Endodermal cell (in vitro differentiated cells): ENCODE results near the gene MTR. TPM values are rescaled to one million over a fixed set of nuclear protein-coding genes. Genes with fewer than 3 reads are reported as not detected.

ENCODE experiments used
- DNase-seq: peaks from one replicate; pipeline ENCODE4 v3.0.0-alpha.2; 2017
- H3K27ac ChIP-seq: 2 replicates; pipeline ENCODE4 v1.5.1; 2013; ENCODE audit warnings: mild to moderate bottlenecking, low read depth, low read length, moderate library complexity
- H3K27me3 ChIP-seq: 2 replicates; pipeline ENCODE4 v1.6.1; 2013; ENCODE audit warnings: mild to moderate bottlenecking, low read length, moderate library complexity; ENCODE audit not compliant: insufficient read depth, control insufficient read depth, poor library complexity, severe bottlenecking
- H3K36me3 ChIP-seq: 2 replicates; pipeline ENCODE4 v1.7.0; 2013; ENCODE audit warnings: mild to moderate bottlenecking, low read length, moderate library complexity; ENCODE audit not compliant: control insufficient read depth, insufficient read depth
- H3K4me1 ChIP-seq: one replicate; pipeline ENCODE4 v1.7.0; 2013; ENCODE audit warnings: low read length; ENCODE audit not compliant: control insufficient read depth, insufficient read depth
- H3K4me3 ChIP-seq: 2 replicates; pipeline ENCODE4 v1.5.1; 2013; ENCODE audit warnings: mild to moderate bottlenecking, low read length, moderate library complexity
- H3K9ac ChIP-seq: 2 replicates; pipeline ENCODE4 v1.6.1; 2013; ENCODE audit warnings: mild to moderate bottlenecking, low read length, moderate library complexity; ENCODE audit not compliant: poor library complexity, severe bottlenecking; ENCODE audit errors: extremely low read depth
- H3K9me3 ChIP-seq: 2 replicates; pipeline ENCODE4 v1.6.1; 2013; ENCODE audit warnings: mild to moderate bottlenecking, low read length, moderate library complexity; ENCODE audit not compliant: control insufficient read depth
- H3K27ac Mint-ChIP-seq: 2 replicates; pipeline ENCODE4 v1.8.0; 2020; ENCODE audit warnings: mixed read lengths
- H3K27me3 Mint-ChIP-seq: 2 replicates; pipeline ENCODE4 v1.8.0; 2021; ENCODE audit warnings: mild to moderate bottlenecking, mixed read lengths; ENCODE audit not compliant: insufficient read depth
- H3K36me3 Mint-ChIP-seq: 2 replicates; pipeline ENCODE4 v1.8.0; 2020; ENCODE audit warnings: low read depth, mixed read lengths
- H3K4me1 Mint-ChIP-seq: 2 replicates; pipeline ENCODE4 v1.8.0; 2020; ENCODE audit warnings: mixed read lengths
- H3K4me3 Mint-ChIP-seq: 2 replicates; pipeline ENCODE4 v1.8.0; 2020; ENCODE audit warnings: mild to moderate bottlenecking, moderate library complexity, mixed read lengths
- H3K9me3 Mint-ChIP-seq: 2 replicates; pipeline ENCODE4 v1.8.0; 2020; ENCODE audit warnings: mild to moderate bottlenecking, mixed read lengths
- CTCF ChIP-seq: fragments of 200-600 bp; sonication (generic); conservative IDR thresholded peaks from 2 replicates; pipeline ENCODE4 v1.5.0; 2021; ENCODE audit warnings: antibody characterized with exemption, mild to moderate bottlenecking
- WGBS, 2 experiments: methylation state at CpG; one replicate each; pipeline versions ENCODE4 v1.1.5 to v1.1.7; 2013; ENCODE audit warnings: missing lambda C conversion rate in 2 of 2, mixed read lengths in 1 of 2; ENCODE audit not compliant: insufficient coverage in 1 of 2, insufficient read length in 1 of 2; 5-methylcytosine and 5-hydroxymethylcytosine counted together
- total RNA-seq, 2 donors: library from RNA; stranded (reverse); fragmentation: NEBNext Ultra II Directional in 1 of 2; extraction: Animal tissue kit (Norgen Biotek cat#: 25700) in 1 of 2; gene quantifications; 2 replicates in 1 of 2; 3 replicates in 1 of 2; pipeline ENCODE4 v1.2.1, GENCODE V29; 2021

Gene MTR
- total RNA-seq, 2 donors from 2014 or later: 28.5 to 29.5 TPM

- Histone ChIP-seq H3K9ac (no peak overlapping the region), H3K36me3 (peaks cover 5% of the 10 kb centered on the region), H3K4me3 (no peak overlapping the region), H3K9me3 (no peaks in the 10 kb centered on the region), H3K4me1 (peaks cover 2% of the 10 kb centered on the region), H3K27ac (no peak overlapping the region), H3K27me3 (no peaks in the 10 kb centered on the region)
- H3K9me3 Mint-ChIP-seq: no peaks in the 10 kb centered on the region
- WGBS, 2 experiments: 92 to 93% methylated on average over 2 of the region's 2 CpGs
- H3K27me3 Mint-ChIP-seq: no peaks in the 10 kb centered on the region
- no peaks in the 10 kb centered on the region for H3K4me1 Mint-ChIP-seq
- peaks cover 26% of the 10 kb centered on the region for H3K36me3 Mint-ChIP-seq
- H3K4me3 Mint-ChIP-seq: no peak overlapping the region
- H3K27ac Mint-ChIP-seq: no peak overlapping the region
- DNase-seq: no peak
- no peak for TF ChIP-seq CTCF
Observed at GRCh38 chr1:236877661-236878060, 82.6 kb downstream of the MTR start.

GRCh38 chr1:236880209-236880608, 85.1 kb downstream of the MTR start:
- H3K27me3 ChIP-seq: no peaks in the 10 kb centered on the region
- H3K36me3 ChIP-seq: peaks cover 8% of the 10 kb centered on the region
- H3K4me3 ChIP-seq: no peak overlapping the region
- no peaks in the 10 kb centered on the region for H3K9me3 Mint-ChIP-seq
- no peak overlapping the region for H3K27ac Mint-ChIP-seq
- H3K27me3 Mint-ChIP-seq: no peaks in the 10 kb centered on the region
- H3K9me3 ChIP-seq: no peaks in the 10 kb centered on the region
- H3K4me1 Mint-ChIP-seq: no peaks in the 10 kb centered on the region
- H3K4me3 Mint-ChIP-seq: no peak overlapping the region
- no peak overlapping the region for H3K27ac ChIP-seq
- no peak for DNase-seq
- peaks cover 20% of the 10 kb centered on the region for H3K36me3 Mint-ChIP-seq
- TF ChIP-seq CTCF: no peak
- peaks cover 2% of the 10 kb centered on the region for H3K4me1 ChIP-seq
- WGBS, 2 experiments: 91 to 92% methylated on average over 5 to 6 of the region's 6 CpGs
- H3K9ac ChIP-seq: no peak overlapping the region

GRCh38 chr1:236882678-236883077, 87.6 kb downstream of the MTR start:
- H3K4me3 ChIP-seq: no peak overlapping the region
- Mint-ChIP-seq H3K9me3 (no peaks in the 10 kb centered on the region), H3K27me3 (no peaks in the 10 kb centered on the region), H3K27ac (no peak overlapping the region), H3K36me3 (peaks cover 32% of the 10 kb centered on the region), H3K4me1 (no peaks in the 10 kb centered on the region), H3K4me3 (no peak overlapping the region)
- H3K9me3 ChIP-seq: no peaks in the 10 kb centered on the region
- peaks cover 27% of the 10 kb centered on the region for H3K36me3 ChIP-seq
- WGBS, 2 experiments: 70 to 85% methylated on average over 2 to 4 of the region's 4 CpGs
- TF ChIP-seq CTCF: no peak
- no peaks in the 10 kb centered on the region for H3K27me3 ChIP-seq
- no peaks in the 10 kb centered on the region for H3K4me1 ChIP-seq
- no peak overlapping the region for H3K27ac ChIP-seq
- DNase-seq: no peak
- H3K9ac ChIP-seq: no peak overlapping the region
